DMS 273 (cell line): ENCODE data around the gene PRSS36.
A peak's percentile ranks its signal among the peaks of the same experiment; 100 is the strongest.
"Not testable (repeated sequence)": the region's sequence is repeated elsewhere in the genome, so short reads cannot be mapped to it uniquely, and the experiment has no call there.

Experiments
- DNase-seq: peaks from one replicate; lab custom pipeline; 2025; ENCODE audit not compliant: unreplicated experiment; lab: John Stamatoyannopoulos, UW

Gene PRSS36

DNA sequence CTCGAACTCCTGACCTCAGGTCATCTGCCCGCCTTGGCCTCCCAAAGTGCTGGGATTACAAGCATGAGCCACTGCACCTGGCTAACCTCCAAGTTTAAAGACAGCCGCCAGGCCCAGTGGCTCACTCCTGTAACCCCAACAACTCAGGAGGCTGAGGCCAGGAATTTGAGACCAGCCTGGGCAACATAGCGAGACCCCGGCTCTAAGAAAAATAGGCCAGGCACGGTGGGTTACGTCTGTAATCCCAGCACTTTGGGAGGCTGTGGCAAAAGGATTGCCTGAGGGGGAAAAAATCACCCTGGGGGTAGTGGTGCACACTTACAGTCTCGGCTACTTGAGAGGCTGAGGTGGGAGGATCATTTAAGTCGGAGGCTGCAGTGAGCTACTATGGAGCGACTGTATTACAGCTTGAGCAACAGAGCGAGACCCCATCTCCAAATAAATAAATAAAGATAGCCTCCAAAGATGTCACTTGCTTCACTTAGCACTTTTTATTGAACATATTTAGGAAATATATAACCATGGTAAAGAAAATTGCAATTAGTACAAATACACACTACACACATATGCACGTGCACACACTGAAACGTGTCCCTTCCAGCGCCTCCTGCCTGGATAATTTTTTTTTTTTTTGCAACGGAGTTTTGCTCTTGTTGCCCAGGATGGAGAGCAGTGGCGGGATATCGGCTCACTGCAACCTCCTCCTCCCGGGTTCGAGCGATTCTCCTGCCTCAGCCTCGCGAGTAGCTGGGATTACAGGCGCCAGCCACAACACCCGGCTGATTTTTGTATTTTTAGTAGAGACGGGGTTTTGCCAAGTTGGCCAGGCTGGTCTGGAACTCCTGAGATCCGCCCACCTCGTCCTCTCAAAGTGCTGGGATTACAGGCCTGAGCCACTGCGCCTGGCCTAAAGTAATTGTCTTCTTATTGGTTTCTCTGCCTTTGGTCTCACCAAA is 43.1 kb downstream of the PRSS36 start:
- DNase-seq: peak; percentile 89

DNA sequence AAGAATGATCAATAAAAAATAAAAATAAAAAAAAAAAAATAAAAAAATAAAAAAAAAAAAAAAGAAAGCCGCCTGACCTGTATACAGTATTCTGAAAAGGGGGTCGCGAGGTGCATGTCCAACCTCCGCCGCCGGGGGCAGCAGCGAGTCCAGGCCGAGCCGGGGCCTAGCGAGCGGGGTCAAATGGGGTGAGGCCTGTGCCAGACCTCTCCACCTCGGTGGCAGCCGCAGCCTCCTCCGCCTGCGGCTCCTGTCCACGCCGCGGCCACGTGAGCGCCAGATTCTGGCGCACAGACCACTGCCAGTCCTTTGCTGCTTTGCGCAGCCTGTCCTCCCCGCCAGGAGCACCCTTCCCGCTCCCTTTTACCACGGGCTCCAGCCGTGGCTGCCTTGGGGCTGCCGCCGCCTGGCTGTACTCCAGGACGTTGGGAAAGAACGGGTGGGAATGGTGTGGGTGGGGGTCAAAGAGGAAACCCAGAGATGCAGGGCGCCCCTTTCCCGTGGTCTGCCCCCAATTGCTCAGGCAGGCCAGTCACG is 44.1 kb downstream of the PRSS36 start:
- peak; percentile 95 for DNase-seq

DNA sequence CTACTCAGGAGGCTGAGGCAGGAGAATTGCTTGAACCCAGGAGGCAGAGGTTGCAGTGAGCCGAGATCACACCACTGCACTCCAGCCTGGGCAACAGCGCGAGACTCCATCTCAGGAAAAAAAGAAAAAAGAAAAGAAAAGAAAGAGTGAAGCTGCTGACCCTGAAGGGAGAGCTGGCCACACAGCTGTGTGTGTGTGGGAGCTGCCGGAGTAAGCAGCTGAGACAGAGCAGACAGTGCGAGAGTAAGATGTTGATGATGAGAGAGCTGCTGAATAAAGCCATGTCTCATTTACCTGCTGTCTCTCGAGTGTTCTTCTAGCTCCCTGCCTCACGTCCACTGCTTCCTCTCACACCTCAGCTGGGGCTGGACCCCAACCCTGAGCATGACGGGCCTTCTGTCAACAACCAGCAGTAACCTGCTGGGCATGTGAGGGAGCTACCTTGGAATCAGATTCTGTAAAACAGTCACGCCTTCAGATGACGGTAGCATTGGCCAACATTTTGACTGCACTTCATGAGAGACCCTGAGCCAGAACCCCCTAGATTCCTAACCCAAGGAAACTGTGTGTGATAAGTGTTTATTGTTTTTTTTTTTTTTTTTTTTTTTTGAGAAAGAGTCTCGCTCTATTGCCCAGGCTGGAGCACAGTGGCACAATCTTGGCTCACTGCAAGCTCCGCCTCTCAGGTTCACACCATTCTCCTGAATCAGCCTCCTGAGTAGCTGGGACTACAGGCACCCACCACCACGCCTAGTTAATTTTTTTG is 48.8 kb downstream of the PRSS36 start:
- not testable (repeated sequence) for DNase-seq

DNA sequence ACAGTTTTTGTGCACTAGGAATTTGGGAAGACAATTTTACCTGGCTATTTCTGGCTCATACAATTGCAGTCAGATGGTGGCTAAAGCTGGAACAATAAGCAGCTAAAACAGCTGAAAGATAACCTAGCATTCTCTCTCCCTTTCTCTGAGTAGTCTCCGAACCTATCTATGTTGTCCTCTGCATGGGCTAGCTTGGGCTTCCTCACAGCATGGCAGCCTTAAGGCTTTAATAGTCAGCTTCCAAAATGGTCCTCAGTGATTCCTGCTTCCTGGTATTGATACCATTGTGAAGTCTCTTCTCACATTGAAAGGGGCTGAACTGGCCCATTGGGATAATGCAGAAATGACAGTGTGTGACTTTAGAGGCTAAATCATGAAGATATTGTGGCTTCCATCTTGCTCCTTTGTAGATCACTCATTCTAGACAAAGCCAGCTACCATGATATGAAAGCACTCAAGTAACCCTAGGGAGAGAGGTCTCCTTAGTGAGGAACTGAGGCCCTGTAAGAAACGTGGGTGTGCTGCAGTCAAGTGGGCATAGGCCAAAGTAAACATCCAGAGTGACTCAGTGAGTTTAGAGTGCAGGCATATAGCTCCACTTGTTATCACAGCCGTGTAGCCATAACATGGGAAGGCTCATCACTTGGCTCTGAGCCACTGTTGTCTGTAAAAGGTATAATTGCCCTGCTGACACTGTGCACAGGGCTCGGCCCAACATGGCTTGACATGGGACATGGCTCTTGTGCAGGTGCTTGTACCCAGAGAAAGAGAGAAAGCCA is 49.8 kb downstream of the PRSS36 start:
- DNase-seq: no peak

DNA sequence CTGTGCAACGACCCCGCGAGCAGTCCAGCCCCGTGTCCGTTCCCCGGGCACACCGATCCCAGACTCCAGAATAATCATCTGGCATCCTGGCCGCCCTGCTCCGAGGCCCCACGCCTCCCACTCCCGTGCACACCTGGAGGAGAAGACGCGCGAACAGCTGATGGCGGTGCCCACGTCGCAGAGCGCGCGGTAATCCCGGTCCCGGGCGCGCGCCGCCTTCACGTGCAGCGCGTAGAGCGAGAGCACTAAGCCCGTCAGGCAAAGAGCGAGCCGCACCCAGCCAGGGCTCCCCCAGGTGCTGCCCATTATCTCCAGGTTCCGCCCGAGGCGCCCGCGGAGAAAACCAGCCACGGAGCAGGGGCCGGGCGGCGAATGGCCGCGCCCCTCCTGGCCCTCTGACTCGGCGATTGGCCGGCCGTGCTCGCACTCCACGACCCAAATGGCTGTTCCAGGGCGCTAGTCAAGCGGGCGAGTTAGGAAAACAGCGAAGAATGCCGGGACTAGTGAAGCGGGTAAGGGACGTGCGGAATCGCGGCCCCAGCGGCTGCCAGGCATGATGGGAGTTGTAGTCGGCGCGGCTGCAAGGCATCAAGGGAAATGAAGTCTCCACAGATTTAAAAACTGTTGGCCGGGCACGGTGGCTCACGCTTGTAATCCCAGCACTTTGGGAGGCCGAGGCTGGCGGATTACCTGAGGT is 55.3 kb downstream of the PRSS36 start, which contains the start of gene VKORC1:
Gene VKORC1 (minus strand): TSS at position 374 of the 697 bp plus-strand sequence. CDS start 68 bp downstream, at position 306.
- peak; percentile 99 for DNase-seq

DNA sequence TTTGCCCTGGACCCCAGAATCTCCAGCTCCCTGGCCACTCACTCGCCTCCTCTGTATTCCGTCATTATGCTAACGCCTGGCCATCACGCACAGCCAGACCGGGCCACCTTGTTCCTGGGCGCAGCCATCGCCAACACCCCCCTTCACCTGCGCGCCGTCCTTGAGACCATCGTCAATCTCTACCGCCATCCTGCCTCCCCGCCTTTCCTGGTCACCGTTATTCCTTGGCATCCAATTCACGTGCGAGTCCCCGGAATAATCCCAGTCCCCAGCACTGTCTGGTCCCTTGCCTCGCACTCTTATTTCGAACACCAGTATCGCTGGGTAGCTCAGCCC is 55.8 kb downstream of the PRSS36 start:
- peak; percentile 50 for DNase-seq

DNA sequence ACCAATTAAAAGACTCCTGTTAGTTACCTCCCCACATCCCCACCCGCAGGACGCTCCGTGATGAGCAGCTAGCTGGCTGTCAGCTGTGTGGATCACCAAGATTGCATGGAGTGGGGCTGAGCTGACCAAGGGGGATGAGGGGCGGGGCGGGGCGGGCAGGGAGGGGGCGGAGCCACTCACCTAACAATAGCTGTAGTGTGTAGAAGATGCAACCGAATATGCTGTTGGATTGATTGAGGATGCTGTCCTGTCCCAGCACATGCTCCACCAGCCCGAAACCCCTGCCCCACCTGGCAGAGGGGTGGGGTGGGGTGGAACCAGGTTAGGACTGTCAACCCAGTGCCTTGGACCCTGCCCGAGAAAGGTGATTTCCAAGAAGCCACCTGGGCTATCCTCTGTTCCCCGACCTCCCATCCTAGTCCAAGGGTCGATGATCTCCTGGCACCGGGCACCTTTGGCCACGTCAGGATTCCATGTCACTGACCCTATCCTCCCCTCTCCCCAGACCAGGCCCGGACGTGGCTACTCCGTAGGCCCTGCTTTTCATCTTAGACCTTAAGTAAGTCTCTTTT is 56.6 kb downstream of the PRSS36 start:
- peak; percentile 48 for DNase-seq

DNA sequence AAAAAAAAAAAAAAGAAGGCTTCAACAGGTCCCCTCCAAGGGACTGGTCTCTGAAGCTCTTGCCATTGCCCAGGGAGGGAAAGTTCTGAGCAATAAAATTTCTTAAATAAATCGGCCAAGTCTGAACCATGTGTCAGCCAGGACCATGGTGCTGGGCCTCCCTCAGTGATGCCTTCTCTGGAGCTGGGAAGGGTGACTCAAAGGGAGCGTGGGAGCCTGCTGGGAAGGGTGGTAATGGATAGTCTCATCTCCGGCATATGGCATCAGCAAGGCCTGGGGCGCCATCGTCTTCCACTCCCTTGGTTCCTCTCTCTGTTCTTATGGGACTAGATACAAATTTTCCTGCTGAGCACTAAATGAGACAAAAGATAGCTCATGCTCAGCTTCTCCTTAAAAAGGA is 57.5 kb downstream of the PRSS36 start:
- no peak for DNase-seq

DNA sequence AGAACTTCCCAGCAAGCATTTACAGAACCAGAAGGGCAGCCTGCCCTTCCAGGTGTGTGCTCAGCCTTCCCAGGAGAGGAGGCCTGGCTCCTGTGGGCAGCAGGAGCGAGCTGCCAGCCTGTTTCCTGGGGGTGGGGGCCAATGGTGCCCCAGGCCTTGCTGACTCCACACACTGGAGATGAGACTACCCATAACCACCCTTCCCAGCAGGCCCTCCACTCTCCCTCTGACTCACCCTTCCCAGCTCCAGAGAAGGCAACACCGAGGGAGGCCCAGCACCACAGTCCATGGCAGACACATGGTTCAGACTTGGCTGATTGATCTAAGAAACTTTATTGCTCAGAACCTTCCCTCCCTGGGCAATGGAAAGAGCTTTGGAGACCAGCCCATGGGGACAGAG is 59.3 kb downstream of the PRSS36 start:
- no peak for DNase-seq

DNA sequence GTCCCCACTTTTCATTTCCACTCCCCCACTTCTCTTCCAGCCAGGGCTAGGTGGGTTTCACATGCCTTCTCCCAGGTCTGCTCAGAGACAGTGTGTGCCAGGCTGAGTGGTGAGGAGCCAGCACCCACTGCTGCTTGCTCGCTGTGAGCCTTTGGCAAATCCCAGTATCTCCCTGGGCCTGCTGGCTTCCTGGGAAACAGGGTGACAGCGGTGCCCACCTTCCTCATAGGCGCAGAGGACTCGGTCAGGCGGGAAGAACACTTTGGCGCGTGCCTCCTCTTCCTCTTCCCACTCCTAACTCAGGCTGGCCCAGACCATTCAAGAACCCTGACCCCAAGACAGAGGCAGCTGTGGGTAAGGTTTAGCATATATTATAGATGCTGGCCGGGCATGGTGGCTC is 60.7 kb downstream of the PRSS36 start:
- DNase-seq: no peak
